ENCODE results near the gene APBA2.

The APBA2 gene

DNA sequence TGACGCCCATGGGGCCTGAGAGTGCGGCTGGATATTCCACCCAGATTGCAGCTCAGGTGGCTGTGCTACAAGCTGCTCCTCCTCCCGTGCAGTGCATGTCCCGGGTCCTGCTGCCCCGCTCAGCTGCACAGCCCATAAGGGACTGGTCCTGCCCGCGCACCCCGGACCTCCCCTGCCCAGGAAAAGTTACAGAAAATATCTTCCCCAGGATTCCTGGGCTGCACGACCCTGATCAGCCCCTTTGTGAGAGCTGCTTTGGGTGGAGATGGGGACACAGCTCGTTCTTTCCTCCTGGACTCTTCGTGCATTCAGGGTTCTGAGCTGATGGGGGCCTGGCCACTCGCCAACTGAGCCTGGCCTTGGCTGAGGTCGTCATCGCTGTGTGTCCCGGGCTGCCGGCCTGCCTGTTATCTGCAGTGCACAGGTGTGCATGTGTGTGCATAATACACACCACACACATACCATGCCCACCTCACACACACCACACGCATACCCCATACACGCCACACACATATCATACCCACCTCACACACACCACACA, 28.8 kb downstream of the APBA2 start:
- no peak for DNase-seq (ENCODE audit: low read depth in 3 of 3, low spot score in 1 of 3)

DNA sequence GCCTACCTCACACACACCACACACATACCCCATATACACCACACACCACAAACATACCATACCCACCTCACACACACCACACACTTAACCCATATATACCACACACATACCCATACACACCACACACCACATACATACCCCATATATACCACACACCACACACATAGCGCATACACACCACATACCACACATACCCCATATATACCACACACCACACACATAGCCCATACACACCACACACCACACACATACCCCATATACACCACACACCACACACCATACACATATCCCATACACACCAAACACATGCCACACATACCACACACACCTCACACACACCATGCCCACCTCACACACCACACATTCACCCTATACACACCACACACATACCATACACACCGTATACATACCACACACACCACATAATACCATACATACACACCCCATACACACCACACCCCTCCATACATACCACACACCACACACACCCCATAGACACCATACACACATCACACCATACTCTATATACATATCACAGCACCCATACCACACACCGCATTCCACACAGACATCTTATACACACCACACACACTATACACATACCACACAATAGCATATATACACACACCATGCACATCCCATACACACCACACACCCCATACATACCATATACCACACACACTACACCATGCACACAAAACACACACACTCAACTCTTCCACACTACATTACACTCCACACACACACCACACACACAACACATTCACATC, 29.5 kb downstream of the APBA2 start:
- no peak for DNase-seq (ENCODE audit: low read depth in 3 of 3, low spot score in 1 of 3)

DNA sequence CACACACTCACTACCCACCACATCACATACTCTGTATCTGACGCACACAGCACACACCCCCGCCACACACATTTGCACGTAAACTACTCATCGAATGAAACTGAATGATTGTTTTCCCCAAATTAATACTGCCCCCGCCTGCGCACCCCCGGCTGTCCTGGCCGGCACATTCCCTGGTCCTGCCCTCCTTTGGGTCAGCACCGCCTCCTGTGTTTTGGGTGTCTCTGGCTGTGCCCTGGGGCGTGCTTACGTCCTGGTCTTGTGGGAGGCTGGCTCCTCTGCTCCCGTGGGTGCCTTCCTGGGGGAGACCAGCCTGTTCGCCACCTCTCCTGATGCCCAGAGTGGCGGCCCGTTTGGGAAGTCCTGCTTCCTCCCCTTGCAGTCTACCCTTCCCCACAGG, 30.2 kb downstream of the APBA2 start:
- no peak for DNase-seq (ENCODE audit: low read depth in 3 of 3, low spot score in 1 of 3)

DNA sequence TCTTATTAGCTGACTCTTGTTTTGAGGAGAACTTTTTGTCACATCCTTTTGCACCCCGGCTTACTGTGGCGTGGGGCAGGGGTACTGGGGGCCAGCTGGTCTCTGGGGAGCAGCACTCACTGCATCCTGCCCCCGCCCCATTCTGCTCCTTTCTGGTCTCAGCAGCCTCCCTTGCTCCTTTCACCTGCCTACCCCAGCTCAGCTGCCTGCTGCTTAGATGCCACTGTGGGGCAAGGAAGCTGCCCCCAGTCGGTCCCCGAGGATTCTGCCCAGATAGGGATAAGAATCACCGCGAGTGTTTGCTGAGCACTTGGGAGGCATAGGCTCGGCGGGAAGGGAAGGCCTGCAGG, 32.0 kb downstream of the APBA2 start:
- DNase-seq (ENCODE audit: low read depth in 3 of 3, low spot score in 1 of 3): no peak

GRCh38 chr15:28918141-28918983, 32.6 kb downstream of the APBA2 start:
- no peak for DNase-seq (ENCODE audit: low read depth in 3 of 3, low spot score in 1 of 3)

GRCh38 chr15:28919201-28919635, 33.4 kb downstream of the APBA2 start:
- DNase-seq (ENCODE audit: low read depth in 3 of 3, low spot score in 1 of 3): no peak

DNA sequence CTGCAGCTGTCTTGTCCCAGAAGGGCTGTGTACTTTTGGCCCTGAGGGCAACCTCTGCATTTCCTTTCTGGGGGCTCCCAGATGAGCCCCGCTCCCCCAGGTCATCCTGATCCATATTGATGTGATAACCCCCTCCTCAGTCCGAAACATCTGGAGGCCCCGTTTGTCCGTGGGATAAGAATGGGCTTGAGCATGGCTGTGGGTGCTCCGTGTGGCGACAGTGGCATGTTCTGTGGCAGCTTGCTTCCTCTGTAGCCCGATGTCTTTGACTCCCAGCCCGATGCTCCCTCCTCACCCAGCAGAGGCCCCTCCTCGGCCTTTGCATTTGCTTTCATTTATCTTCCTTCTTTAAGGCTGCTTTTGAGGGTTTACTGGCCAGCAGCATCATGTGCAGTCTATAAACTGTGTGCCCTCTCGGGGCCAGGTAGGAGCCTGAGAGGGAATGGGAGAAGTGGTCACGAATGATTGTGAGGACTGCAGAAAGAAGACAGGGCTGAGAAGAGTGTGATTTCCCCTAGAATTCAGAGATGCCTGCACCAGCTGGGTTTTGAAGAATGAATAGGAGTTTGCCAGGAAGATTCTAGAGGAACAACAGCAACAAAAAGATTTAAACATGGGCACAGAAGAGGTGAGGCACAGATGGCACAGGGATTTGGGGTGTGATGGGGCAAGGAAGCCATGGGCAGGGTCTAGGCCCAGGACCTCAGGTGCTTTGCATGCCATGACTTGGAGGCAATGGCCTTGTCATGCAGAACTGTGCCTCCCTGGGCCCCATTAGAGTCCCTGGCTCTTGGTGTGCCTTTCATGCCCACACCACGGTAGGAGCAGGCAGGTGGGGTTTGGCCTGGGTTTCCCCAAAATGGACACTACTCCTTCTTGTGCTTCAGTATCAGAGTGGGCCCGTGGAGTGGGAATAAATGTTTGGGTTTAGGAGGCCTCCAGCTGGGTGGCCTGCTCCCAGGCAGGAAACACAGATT, 34.2 kb downstream of the APBA2 start:
- DNase-seq (ENCODE audit: low read depth in 3 of 3, low spot score in 1 of 3): no peak

- no peak for DNase-seq (ENCODE audit: low read depth in 3 of 3, low spot score in 1 of 3)
Observed at GRCh38 chr15:28920781-28921331, 35.1 kb downstream of the APBA2 start.

GRCh38 chr15:28921336-28921735, 35.6 kb downstream of the APBA2 start:
- DNase-seq (ENCODE audit: low read depth in 3 of 3, low spot score in 1 of 3): no peak

DNA sequence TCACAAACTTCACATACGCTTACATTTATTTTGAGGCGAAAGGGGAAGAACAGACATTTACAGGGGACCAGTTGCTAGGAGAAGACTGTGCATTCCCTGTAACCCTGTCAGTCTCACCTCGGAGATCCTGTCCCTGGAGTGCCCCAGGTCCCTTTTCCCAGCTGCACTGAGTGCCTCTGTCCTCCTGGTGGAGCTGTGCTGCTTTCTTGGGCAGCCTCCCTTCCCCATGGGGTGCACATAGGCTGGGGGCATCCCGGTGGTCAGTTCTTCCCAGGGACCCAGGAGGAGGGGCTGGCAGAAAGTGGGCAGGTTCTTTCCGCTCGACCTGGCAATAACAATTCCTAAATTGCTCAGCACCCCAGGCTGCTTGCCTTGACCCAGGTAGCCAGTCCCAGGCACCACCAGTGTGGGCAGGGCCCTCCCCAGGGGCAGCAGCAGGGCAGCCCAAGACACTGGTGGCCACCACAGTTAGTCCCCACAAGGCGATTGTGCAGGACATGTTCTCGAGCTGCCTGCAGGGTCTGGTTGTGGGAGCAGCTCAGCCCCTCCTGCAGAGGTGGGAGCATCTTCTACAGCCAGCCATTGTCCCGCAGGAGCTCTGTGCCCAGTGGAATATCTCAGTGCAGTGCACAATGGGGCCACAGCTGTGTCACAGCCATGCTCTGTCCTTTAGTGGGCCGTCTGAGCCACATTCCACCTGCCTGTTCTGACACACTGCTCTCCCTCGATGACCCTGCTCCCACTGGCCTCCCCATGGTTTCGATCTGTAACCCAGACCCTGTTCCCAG, 36.3 kb downstream of the APBA2 start:
- no peak for DNase-seq (ENCODE audit: low read depth in 3 of 3, low spot score in 1 of 3)

DNA sequence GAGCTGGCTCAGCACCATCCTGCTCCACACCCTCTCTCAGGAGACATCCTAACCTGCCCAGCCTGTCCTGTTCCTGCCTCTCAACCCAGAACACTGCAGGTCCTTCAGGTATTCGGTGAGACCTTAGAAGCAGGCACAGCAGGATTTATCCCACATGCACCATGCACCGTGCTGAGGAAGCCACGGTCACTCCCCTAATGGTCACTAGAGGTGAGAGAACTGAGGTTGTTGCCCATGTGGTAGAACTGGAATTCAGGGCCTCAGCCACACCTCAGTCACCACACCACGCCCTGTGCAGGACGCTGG, 36.9 kb downstream of the APBA2 start:
- no peak for DNase-seq (ENCODE audit: low read depth in 3 of 3, low spot score in 1 of 3)

GRCh38 chr15:28923726-28924280, 38.0 kb downstream of the APBA2 start:
- no peak for DNase-seq (ENCODE audit: low read depth in 3 of 3, low spot score in 1 of 3)

- no peak for DNase-seq (ENCODE audit: low read depth in 3 of 3, low spot score in 1 of 3)
Observed at GRCh38 chr15:28927043-28927442, 41.3 kb downstream of the APBA2 start.

- no peak for DNase-seq (ENCODE audit: low read depth in 3 of 3, low spot score in 1 of 3)
Observed at GRCh38 chr15:28929200-28929599, 43.4 kb downstream of the APBA2 start.

DNA sequence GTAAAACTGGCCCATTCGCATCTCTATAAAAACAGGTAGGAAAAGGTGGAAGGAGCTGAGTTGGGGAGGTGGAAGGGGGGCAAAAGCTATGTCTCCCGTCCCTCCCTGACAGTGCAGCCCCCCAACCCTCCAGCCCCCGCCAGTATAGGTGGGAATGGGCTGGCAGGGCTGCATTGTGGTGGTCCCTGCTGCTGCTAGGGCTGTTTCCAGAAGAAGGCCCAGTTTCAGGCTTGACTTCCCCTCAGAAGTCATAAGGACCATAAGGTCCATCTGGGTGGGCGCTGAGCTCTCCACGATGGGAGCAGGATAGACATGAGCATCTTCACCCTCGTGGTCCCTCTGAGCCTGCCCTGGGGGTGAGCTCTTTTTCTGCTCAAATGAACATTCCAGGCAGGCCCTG, 44.2 kb downstream of the APBA2 start:
- DNase-seq (ENCODE audit: low read depth in 3 of 3, low spot score in 1 of 3): no peak

GRCh38 chr15:28930476-28931291, 44.9 kb downstream of the APBA2 start:
- no peak for DNase-seq (ENCODE audit: low read depth in 3 of 3, low spot score in 1 of 3)

- DNase-seq (ENCODE audit: low read depth in 3 of 3, low spot score in 1 of 3): no peak
Observed at GRCh38 chr15:28931828-28932227, 46.1 kb downstream of the APBA2 start.

- DNase-seq (ENCODE audit: low read depth in 3 of 3, low spot score in 1 of 3): no peak
Observed at GRCh38 chr15:28932361-28932760, 46.6 kb downstream of the APBA2 start.

Measured in stimulated activated CD4-positive, alpha-beta T cell treated with anti-CD3 and anti-CD28 coated beads, TNF-alpha, amount 100 ng/mL, for 1 hour (primary cell).